GM19324 (cell line): ENCODE results near the gene BBS9.

Source experiments
- ATAC-seq: cut with Tn5 transposase; IDR thresholded peaks from one replicate; pipeline ENCODE4 v1.9.1; 2021; ENCODE audit warnings: mild to moderate bottlenecking, moderate library complexity; ENCODE audit not compliant: unreplicated experiment, low FRiP score

The BBS9 gene

DNA sequence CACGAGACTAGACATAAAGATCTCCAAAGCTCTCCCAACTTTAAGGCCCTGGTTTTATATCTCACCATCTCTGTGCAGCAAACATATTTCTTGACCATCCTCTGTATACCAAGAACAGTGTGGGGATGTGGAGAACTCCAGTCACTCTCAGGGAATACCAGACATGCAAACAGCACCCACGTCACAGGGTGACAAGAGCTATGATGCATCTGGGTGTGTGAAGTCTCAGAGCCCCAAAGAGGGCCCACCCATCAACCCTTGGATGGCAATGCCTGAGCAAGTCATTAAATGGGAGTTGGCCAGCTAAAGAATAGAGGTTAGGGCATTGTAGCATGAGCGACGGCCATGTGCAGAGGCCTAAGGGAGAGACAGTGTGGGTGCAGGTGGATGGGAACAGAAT lies 402.5 kb downstream of the BBS9 start:
- ATAC-seq, result no peak

DNA sequence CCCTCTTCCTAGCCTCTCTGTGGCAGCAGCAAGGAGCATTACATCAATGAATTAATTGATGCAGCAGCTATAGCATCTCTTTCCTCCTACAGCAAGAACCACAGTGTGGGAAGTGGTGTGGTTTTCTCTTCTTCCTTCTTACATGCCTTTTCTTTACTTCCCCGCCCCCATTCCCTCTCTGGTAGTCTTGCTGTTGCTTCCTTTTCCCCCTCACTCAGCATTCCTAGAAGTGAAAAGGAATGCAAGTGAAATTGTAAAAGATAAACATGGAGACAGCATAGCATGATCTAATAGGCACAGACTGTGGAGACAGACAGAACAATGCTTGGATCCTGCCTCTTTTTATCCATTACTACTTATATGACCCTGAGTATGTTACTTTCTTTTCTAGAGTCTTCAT lies 405.5 kb downstream of the BBS9 start:
- ATAC-seq, result no peak

DNA sequence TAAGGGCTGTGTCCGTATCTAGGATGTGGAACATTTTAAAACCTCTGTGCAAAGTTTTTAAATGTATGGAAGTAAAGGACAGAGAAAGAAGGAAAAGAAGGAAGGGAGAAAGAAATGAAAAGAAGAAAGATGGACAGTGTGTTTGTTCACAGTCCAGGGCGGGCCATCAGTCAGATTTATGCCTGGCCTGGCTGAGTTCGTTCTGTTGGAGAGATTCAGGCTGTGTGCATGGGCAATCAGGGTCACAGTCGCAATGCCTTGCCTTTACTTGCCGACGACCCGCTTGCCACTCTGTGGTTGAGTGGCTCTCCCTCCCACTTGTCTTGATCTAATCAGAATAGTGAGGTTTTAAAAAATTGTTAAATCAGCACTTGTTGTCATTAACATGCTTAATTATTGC lies 406.6 kb downstream of the BBS9 start:
- ATAC-seq, result no peak

DNA sequence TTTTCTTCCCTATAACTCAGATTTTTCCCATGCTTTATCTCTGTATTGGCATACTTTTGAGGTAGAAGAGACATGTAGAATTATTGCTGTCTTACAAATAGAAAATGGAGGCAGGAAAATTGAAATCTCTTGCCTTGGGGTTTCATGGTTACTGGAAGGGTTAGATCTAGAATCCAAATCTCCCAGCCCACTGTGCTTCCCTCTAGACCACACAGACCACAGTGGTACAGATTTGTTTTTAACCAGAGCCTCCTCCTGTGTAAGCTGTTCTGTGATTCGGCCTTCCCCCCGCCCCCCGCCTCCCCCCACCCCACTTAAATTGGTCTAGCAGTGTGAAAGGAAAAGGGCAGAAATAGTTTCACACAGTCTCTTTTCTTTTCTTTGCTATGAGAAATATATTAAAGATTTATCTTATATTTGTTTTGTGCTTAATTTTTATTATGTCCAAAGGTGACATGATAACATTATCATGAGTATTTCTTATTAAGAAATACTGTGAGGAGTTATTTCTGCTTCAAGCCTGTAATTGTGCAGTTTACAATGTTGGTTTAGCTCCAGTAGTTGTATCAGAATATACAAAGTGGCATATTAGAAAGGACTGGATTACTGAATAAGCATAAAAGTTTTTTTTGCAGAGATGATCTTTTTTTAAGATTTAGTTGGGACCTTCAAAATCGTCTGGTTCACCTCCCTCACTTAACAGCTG lies 407.2 kb downstream of the BBS9 start:
- no peak for ATAC-seq

DNA sequence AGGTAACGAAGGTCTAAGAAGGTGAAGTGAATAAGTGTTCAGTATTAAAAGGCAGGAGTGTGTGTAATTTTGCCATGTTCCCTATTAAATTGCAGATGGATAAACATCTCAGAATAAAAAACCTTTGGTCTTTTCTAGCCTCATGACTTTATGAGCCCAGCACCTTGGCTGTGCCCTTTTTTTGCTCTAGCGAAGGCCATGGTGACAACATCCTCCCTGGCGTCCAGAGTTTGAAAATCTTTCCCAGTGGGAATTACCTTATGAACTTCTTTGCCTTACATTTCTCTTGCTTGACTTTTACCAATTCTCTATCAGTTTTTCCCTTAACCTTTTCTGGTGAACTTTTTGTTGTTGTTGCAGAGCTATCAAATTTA lies 407.7 kb downstream of the BBS9 start:
- no peak for ATAC-seq

DNA sequence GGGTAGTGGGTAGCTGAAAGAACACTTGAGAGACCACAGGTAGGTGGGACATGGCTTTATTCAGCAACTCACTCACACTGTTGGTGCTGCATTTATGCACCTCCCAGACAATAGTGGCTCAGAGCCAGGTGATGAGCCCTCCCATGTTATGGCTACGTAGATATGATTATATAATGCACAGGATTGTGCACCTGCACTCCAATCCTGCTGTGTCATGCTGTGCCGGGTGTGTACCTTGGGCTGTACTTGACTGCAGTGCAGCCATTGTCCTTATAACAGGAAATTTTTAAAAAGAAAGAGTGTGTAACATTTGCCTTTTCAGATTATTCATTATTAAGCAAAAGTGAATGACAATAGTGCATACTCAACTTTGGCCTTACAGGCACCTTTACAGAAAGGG lies 409.8 kb downstream of the BBS9 start:
- no peak for ATAC-seq

DNA sequence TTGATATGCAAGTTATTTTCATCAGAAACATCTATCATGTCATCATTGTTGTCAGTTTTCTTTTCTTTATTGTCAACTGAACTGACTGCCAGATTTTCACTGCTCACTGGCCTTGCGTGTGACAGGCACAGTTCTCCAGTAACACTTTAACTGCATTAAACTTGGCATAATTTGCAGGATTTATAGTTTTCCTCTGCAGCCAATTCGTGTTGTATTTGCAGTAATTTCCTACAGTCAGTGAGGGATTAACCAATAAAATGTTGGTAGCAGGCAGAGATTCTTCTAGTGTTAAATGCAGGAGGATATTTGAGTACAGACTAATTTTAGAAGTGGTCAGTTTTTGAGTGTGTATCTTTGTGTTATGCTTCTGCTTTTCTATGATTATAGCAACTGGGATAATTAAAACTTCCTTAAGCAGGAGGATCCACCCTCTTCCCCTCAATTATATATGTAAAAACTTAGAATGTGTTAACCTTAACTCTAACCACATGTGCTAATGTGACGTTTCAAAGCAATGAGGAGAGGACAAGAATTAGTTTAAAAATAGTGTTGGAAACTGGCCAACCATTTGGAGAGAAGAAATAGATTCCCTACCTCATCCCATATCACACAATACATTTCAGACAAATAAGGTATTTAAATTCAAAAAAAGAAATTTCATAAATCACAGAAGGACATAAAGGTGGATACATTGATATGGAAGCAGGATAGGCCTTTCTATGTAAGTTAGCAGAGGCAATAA lies 410.5 kb downstream of the BBS9 start:
- no peak for ATAC-seq

DNA sequence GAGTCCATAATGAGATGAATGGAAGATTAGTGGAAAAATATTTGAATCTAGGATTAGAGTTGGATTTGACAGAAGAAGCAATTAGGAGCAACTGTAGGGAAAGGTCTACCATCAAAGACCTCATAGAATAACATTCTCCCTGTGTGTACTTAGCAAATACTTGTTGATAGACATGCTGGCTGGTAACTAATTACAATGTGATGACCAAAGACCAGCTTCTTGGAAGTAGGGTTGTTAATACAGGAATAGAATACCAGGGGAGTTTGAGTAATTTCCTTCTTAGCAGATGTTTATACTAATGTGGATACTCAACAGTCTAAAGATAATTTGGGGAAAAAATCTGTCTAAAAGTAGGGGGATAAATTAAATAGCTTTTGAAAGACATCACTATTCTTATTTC lies 418.5 kb downstream of the BBS9 start:
- ATAC-seq, result no peak

DNA sequence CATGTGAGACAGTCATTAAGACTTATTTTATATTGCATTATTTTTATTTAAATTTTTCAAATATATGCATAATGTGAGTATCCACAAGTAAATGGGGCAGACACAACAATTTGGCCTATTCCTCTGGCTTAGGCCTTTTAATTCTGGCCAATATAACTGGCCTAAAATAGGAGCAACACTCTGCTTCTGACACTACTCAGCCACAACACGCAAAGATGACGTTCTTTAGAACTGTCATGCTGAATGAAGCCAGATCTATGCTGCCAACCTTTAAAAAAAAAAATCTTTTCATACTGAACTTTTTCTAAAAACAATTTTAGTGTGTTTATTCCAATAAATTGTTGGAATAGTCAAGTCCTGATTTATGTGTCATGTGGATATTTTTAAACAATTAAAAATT lies 421.0 kb downstream of the BBS9 start:
- ATAC-seq, result no peak

DNA sequence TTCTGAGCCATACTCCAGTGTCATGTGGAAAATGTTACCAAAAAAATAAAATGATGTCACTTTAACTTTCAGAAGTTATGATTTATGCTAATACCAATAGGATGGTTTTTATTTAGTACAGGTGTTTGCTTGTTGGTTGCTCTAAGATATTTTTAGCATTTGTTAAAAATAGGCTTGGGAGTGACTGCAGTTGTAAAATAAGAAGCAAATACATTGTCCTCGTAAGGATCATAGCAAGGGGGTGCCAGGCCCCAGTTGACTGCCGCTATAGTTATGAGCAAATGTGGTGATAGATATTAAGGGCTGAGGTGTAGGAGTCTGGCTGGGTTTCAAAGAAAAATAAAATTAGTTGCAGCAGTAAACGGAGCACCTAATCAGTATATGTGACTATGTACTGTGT lies 421.6 kb downstream of the BBS9 start:
- ATAC-seq, result no peak

DNA sequence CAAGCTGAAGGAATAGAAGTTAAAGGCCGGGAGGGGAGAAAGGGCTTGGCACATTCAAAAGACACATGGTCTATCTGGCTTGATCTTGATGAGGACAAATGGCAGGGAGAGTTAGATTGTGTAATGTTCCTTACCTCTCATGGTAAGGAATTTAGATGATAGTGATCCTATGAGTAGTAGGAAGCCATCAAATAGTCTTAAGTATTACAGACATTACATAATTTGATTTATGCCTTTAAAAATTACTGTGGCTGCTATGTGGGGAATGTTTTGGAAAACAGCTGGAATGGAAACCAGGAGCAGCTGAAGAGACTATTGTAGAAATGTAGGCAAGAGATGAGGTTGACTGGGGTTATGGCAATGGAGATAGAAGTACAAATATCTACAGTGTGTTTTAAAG lies 424.7 kb downstream of the BBS9 start:
- no peak for ATAC-seq

DNA sequence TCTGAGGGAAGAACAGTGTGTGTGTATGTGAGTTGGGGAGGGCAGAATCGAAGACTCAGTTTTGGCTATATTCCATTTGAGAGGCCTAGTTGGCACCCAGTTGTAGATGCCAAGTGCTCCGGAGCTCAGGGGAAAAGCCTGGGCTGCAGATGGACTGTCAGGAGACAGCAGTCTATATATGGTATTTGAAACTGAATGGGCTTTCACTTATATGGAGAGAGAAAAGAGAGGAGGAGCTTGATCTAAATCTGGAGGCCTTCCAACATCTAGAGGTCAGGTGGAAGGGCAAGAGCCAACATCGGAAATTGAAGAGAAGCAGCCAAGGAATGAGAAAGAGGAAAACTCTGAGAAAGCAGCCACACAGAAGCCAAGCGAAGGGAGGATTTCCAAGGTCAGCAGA lies 425.2 kb downstream of the BBS9 start:
- ATAC-seq, result no peak

DNA sequence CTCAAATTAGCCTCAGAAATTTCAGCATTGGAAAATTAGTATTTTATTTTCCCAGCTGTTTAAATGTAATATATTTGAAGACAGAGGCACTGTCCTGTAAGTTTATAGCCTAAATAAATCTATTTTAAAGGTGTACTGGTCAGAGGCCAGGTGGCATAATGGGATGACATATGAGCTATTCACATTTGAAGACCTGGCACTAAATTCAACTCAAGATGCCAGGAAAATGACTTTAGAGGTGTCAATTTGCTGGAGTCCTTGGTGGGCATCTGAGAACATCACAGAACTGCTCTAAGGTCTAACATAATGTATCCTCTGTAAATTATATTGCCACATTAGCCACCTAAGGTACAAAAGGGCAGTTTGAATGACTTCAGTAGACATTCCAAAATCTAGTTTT lies 427.1 kb downstream of the BBS9 start:
- ATAC-seq, result no peak

DNA sequence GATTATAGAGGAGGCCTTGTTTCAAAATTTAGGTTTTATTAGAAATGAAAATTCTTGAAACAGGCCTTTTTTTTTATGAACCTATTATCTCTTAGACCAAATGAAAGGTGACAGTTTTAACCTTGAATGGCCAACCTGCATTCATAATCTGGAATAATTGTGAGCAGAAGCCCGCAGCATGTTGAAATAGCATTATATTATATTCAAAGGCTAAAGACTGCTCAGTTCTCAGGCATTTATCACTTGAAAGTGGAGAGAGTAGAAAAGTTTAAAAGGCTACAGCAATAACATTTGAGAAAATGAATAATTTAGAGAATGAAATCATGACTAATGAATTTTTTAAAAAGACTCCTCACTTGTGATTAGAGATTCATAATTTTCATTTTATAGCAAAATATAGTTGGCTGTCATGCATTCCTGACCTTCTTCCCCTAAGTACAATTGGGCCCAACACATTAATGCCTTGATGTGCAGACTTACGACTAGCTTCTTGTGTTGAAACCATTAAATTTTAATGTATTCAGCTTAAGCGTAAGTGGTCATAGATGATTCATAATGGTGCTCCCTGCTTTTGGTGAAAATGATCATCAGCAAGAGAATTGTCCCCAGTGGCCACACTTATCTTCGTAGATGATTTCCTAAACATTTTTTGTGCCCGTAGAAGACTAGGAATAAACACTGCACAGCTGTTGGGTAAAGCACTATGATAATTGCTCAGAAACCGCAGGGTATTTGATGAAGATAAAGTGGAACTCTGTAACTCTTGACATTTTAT lies 429.4 kb downstream of the BBS9 start:
- no peak for ATAC-seq

DNA sequence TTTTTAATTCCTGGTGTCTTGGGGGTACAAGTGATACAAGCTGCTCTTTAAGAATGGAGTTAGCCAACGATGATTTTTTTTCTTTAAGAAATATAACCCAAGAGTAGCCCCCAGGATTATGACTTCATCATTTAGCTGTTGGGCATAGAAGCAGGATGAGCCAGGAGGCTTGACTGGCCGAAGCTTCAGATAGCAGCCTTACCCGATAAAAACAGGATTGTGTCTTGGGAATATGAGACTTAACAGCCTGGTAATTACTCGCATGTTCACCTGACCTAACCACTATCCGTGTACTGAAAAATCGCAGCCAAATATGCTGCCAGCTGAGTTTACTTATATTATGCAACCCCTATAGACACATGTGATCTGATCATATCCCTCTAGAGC lies 430.0 kb downstream of the BBS9 start:
- ATAC-seq, result no peak

DNA sequence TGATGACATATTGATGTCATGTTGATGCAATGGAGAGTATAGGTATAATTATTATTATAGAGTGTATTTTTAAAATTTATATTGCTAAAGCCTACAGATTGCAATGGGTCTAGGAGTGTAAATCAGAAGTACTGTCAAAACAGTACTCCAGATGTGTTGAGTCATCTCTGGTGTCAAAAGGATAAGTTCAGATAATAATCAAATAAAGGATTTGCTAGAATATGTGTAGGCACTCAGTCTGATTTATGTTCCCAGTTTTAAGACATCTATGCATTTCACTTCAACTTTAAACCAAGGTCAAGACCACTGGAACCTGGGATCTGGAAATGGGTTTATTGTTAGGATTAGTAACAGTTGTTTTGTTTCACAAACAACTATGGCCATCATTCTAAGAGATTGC lies 433.6 kb downstream of the BBS9 start:
- ATAC-seq, result no peak

DNA sequence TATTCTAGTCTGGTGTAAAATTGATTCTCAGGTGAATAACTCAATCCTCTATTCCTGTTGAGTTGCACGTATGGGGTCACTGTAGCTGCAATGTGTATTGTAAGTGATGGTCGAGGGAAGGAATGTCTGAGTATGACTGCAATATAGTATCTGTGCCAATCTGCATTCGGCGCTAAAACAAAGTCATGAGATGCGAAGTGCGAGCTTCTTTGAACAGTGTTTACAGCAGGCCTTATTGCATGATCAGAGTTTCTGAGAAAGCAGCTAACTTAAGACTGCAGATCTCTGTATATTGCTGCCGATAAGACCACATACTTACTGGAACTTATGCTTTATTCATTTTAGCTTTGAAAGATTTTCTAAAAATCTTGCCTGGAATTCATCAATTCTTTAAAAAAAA lies 434.3 kb downstream of the BBS9 start:
- no peak for ATAC-seq

DNA sequence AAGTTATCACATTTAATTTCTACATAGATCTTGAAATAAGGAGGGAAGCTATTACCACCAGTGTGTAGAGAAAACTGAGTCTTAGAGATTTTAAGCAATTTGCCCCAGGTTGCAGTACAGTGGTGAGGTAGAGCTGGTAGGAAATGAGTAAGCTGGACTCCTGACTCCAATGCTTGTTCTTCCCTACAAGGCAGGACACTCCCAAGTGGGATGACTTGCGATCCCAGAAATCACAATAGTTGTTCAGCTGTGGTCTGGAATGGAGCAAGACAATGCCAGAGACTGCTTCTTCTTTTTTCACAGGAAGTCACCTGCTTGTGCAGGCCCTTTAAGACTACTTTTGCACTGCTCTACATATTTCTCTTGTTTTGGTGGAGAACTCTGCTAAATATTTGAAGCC lies 448.8 kb downstream of the BBS9 start:
- no peak for ATAC-seq

DNA sequence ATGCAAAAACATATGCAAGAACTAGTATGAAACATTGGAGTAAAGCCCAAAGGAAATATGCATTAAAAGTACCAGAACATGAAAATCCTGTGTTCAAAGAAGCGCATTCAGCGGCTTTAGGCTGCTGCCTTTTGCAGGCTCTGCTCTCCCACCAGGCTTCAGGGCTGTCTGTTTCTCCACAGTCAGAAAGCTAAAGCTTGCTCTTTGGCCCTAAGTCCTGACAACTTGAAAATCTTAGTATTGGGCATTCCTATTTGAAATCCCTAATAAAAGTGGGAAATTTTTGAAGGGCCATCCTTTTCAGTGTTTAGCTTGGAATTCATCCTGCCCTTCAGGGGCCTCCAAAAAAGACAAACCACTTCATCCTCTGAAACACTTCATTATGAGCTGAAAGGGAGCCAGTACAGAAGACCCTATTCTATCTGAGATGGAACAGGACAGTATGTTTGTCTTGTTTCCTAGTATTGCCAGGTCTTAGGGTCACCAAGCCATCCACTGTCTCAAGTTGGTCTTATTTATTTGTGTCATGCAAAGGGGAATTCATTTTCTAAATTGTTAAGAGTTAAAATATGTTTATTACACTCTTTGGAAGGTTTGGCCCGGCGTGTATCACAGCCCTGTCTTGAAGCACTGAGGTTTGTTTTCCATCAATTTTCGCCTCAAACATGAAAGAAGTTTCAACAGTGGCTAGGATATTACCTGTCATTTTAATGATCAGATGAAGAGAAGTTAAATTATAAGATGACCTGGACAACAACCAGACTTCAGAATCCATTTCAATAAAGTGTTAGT lies 449.7 kb downstream of the BBS9 start:
- ATAC-seq, result no peak

DNA sequence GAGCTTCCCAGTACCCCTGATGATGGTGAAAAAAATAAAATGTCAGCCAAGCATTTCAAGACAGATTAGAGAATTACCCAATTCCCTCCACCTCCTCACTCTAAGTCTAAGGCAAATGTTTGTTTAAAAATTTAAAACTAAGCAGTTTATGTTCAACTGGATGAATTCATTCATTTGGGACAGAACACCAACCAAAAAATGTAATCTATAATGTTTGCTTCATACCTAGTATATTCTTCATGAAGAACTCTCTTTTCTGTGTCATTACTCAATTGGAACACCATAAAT lies 450.3 kb downstream of the BBS9 start:
- ATAC-seq, result no peak

DNA sequence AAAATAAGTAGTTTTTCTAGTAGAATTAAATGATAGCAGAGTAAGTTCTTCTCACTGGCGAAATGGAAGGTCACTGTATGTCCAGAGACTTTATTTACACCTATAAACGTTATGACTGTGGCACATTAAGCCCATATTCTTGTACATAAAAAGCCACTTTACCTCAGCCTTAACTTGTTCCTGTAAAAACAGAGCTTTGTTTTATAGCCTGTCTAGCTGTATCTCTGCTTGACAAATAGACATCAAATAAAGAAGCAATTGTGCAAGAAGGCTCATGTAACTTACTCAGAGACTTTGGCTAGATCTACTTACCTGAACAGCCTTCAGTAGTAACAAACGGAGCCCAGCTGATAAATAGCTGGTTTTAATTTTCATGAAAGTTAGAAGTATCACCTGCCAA lies 451.9 kb downstream of the BBS9 start:
- no peak for ATAC-seq
